ENCODE measurements around the gene SMPD1. TPM values are rescaled to one million over a fixed set of nuclear protein-coding genes. Genes with fewer than 3 reads are reported as not detected.
"Not testable (repeated sequence)": the region's sequence is repeated elsewhere in the genome, so short reads cannot be mapped to it uniquely, and the experiment has no call there.

SMPD1 gene
- total RNA-seq, 1 donor from 2014 or later, result 23.1 TPM

DNA sequence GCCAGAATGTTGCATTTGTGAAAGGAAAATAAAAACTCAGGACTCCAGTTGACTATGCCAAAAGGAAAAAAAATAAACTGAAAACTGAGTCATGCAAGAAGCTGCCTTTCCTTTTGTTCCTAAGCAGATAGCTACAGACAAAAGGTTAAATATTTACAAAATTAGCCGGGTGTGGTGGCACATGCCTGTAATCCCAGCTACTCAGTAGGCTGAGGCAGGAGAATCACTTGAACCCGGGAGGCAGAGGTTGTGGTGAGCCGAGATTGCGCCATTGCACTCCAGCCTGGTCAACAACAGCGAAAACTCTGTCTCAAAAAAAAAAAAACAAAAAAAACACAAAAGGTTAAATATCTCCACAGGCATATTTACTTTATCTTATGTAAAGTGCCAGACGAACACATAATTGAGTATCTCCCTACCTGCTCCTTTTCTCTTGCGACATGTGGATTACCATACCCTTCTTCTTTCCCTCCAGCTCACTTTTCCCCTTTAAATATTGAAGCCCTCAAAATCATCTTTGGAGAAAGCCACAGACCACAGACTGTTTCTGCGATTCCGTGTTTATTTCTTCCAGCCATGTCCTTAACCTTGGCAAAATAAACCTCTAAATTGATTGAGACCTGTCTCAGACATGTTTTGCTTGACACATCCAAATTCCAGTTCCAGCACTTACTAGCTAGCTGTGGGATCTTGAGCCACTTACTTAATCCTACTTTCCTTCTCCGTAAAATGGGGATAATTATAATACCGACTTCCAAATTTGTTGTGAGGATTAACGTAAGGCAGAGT is 2.3 kb upstream of the SMPD1 start:
- Histone ChIP-seq H3K4me1 (peaks cover 25% of the 10 kb centered on the region), H3K27me3 (no peaks in the 10 kb centered on the region), H3K4me3 (no peak overlapping the region), H3K9me3 (no peaks in the 10 kb centered on the region), H3K27ac (no peak overlapping the region), H3K36me3 (peaks cover 0 to 6% of the 10 kb centered on the region in 2 donors)
- no peak for DNase-seq (ENCODE audit: extremely low spot score in 2 of 2)
- intact Hi-C loops (cut with DNase I), result loop anchor here (10.0 kb wide), 1 partner anchor 57 kb away; the partner anchor contains the start of gene HPX
- no peak for TF ChIP-seq POLR2A (IDR thresholded peaks at IDR 0.05)
- TF ChIP-seq POLR2AphosphoS5 (IDR thresholded peaks at IDR 0.05; ENCODE audit: insufficient read depth in 1 of 2, low read depth in 1 of 2), result no peak
- TF ChIP-seq, protein P1, sequence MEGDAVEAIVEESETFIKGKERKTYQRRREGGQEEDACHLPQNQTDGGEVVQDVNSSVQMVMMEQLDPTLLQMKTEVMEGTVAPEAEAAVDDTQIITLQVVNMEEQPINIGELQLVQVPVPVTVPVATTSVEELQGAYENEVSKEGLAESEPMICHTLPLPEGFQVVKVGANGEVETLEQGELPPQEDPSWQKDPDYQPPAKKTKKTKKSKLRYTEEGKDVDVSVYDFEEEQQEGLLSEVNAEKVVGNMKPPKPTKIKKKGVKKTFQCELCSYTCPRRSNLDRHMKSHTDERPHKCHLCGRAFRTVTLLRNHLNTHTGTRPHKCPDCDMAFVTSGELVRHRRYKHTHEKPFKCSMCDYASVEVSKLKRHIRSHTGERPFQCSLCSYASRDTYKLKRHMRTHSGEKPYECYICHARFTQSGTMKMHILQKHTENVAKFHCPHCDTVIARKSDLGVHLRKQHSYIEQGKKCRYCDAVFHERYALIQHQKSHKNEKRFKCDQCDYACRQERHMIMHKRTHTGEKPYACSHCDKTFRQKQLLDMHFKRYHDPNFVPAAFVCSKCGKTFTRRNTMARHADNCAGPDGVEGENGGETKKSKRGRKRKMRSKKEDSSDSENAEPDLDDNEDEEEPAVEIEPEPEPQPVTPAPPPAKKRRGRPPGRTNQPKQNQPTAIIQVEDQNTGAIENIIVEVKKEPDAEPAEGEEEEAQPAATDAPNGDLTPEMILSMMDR (IDR thresholded peaks at IDR 0.05), result no peak

DNA sequence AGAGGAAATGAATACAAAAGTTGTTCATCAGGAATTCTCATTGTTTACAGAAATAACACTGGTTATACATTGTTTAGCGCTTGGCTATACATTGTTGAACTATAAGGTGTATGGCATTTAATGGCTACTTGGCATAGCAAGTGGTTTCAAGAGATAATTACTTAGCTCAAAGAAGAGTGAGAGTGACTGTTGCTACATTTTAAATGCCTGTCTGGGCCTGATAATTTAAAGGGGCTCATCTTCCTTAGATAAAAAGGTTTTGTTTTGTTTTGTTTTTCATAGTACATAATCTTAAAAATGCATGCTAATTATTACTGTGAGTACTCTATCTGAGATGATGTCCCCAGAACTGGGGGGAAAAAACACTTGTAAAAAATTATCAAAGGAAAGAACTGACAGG is 1.5 kb upstream of the SMPD1 start:
- H3K27ac ChIP-seq, result no peak overlapping the region
- peaks cover 0 to 8% of the 10 kb centered on the region in 2 donors for H3K36me3 ChIP-seq
- H3K4me1 ChIP-seq, result peaks cover 31% of the 10 kb centered on the region
- no peaks in the 10 kb centered on the region for H3K9me3 ChIP-seq
- no peaks in the 10 kb centered on the region for H3K27me3 ChIP-seq
- intact Hi-C loops (cut with DNase I), result loop anchor here (10.0 kb wide), 1 partner anchor 56 kb away; the partner anchor contains the start of gene HPX
- no peak for DNase-seq (ENCODE audit: extremely low spot score in 2 of 2)
- TF ChIP-seq, protein P1 (IDR thresholded peaks at IDR 0.05), result no peak
- no peak for TF ChIP-seq POLR2A (IDR thresholded peaks at IDR 0.05)
- no peak for TF ChIP-seq POLR2AphosphoS5 (IDR thresholded peaks at IDR 0.05; ENCODE audit: insufficient read depth in 1 of 2, low read depth in 1 of 2)
- H3K4me3 ChIP-seq, result no peak overlapping the region

DNA sequence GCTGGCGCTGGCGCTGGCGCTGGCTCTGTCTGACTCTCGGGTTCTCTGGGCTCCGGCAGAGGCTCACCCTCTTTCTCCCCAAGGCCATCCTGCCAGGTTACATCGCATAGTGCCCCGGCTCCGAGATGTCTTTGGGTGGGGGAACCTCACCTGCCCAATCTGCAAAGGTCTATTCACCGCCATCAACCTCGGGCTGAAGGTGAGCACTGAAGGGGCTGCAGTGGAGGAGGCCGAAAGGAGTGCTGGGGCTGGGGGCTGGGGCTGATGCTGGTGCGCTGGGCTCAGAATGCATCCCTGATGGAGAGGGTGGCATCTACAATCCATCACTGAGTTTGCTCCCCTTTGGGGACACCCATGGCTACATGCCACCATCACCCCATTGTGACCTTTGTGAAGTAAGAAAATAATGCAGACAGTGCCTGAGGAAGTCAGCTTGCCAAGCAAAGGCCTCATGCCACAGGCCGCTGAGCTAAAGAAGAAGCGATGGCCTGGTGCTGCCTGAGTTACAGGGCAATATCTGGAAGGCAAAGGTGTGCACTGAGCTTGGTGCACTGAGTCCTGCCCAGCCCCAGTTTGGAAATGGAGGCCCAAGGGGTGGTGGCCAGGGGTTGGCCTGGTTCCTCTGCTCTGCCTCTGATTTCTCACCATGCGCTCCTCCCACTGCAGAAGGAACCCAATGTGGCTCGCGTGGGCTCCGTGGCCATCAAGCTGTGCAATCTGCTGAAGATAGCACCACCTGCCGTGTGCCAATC is 620 bp downstream of the SMPD1 start:
- Histone ChIP-seq H3K4me1 (peaks cover 31% of the 10 kb centered on the region), H3K27ac (peak overlapping the region; percentile 90), H3K4me3 (peak overlapping the region; percentile 76 to 91), H3K36me3 (peaks cover 0 to 20% of the 10 kb centered on the region in 2 donors), H3K9me3 (no peaks in the 10 kb centered on the region), H3K27me3 (no peaks in the 10 kb centered on the region)
- no peak for DNase-seq (ENCODE audit: extremely low spot score in 2 of 2)
- TF ChIP-seq, protein P1 (IDR thresholded peaks at IDR 0.05), result no peak
- TF ChIP-seq POLR2A (IDR thresholded peaks at IDR 0.05) (no peak), POLR2AphosphoS5 (IDR thresholded peaks at IDR 0.05; ENCODE audit: insufficient read depth in 1 of 2, low read depth in 1 of 2) (no peak)
- intact Hi-C loops (cut with DNase I), result no loop called here

DNA sequence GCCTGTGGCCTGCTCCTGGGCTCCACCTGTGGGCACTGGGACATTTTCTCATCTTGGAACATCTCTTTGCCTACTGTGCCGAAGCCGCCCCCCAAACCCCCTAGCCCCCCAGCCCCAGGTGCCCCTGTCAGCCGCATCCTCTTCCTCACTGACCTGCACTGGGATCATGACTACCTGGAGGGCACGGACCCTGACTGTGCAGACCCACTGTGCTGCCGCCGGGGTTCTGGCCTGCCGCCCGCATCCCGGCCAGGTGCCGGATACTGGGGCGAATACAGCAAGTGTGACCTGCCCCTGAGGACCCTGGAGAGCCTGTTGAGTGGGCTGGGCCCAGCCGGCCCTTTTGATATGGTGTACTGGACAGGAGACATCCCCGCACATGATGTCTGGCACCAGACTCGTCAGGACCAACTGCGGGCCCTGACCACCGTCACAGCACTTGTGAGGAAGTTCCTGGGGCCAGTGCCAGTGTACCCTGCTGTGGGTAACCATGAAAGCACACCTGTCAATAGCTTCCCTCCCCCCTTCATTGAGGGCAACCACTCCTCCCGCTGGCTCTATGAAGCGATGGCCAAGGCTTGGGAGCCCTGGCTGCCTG is 1.4 kb downstream of the SMPD1 start:
- Histone ChIP-seq H3K9me3 (no peaks in the 10 kb centered on the region), H3K4me3 (peak overlapping the region in 1 of 2 donors; percentile 91), H3K36me3 (peaks cover 0 to 20% of the 10 kb centered on the region in 2 donors), H3K27me3 (no peaks in the 10 kb centered on the region), H3K27ac (no peak overlapping the region), H3K4me1 (peaks cover 31% of the 10 kb centered on the region)
- intact Hi-C loops (cut with DNase I), result no loop called here
- TF ChIP-seq, protein P1 (IDR thresholded peaks at IDR 0.05), result no peak
- TF ChIP-seq POLR2A (IDR thresholded peaks at IDR 0.05) (no peak), POLR2AphosphoS5 (IDR thresholded peaks at IDR 0.05; ENCODE audit: insufficient read depth in 1 of 2, low read depth in 1 of 2) (no peak)
- DNase-seq (ENCODE audit: extremely low spot score in 2 of 2), result no peak

DNA sequence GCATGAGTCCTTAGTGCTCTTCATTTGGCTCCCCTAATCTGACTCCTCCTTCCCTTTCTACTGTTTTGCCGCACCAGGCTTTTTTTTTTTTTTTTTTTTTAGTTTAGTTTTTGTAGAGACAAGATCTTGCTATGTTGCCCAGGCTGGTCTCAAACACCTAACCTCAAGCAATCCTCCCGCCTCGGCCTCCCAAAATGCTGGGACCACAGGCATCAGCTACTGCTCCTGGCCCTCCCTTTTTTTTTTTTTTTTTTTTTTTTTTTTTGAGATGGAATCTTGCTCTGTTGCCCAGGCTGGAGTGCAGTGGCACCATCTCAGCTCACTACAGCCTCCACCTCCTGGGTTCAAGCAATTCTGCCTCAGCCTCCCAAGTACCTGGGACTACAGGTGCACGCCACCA is 2.0 kb downstream of the SMPD1 start:
- DNase-seq (ENCODE audit: extremely low spot score in 2 of 2); intact Hi-C loops (cut with DNase I); H3K27me3 ChIP-seq; H3K4me3 ChIP-seq; H3K9me3 ChIP-seq; H3K27ac ChIP-seq: not testable (repeated sequence)
- Histone ChIP-seq H3K36me3 (peaks cover 0 to 20% of the 10 kb centered on the region in 2 donors), H3K4me1 (peaks cover 31% of the 10 kb centered on the region)
